Memory B cell (primary cell): ENCODE results near the gene GSK3B.

ENCODE experiments used
- ATAC-seq: fragments of 150-1000 bp; cut with Tn5 transposase; 2 replicates; pipeline ENCODE4 v1.10.0; 2021; ENCODE audit warnings: low read depth, mild to moderate bottlenecking, moderate library complexity
- DNase-seq, 2 donors: peaks; one replicate each; pipeline ENCODE4 v3.0.0; 2022; ENCODE audit warnings: low spot score in 2 of 2
- H3K27ac Mint-ChIP-seq: one replicate; pipeline ENCODE4 v1.8.0; 2022; ENCODE audit warnings: mild to moderate bottlenecking, moderate library complexity, mixed read lengths
- H3K27me3 Mint-ChIP-seq: one replicate; pipeline ENCODE4 v1.8.0; 2022; ENCODE audit warnings: mixed read lengths
- H3K36me3 Mint-ChIP-seq: one replicate; pipeline ENCODE4 v1.8.0; 2022; ENCODE audit warnings: mild to moderate bottlenecking, mixed read lengths
- H3K4me1 Mint-ChIP-seq: one replicate; pipeline ENCODE4 v1.8.0; 2022; ENCODE audit warnings: mixed read lengths
- H3K4me3 Mint-ChIP-seq: one replicate; pipeline ENCODE4 v1.8.0; 2022; ENCODE audit warnings: mild to moderate bottlenecking, moderate library complexity, mixed read lengths
- H3K9me3 Mint-ChIP-seq: one replicate; pipeline ENCODE4 v1.8.0; 2022; ENCODE audit warnings: mixed read lengths

The GSK3B gene

DNA sequence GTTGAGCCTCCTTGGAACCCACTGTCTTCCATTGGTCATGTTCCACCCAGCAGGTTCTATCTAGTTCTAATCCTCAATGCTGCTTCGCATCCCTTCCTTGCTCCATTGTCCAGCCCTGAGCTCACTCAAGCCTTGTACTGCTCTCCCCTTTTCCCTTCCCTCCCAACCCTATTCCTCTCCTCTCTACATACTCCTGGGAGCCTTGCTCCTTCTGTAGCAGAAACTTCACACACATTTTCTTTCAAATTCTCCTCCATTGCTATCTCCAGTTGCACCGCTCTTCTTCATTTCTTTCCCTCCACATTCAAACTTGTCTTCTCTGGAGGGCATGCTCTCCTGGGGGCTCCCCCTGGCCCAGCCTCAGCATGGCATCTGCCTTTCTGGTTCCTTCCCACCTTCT is 297.9 kb downstream of the GSK3B start:
- no peaks in the 10 kb centered on the region for H3K4me1 Mint-ChIP-seq
- H3K27ac Mint-ChIP-seq: no peak overlapping the region
- H3K4me3 Mint-ChIP-seq: no peak overlapping the region
- no peaks in the 10 kb centered on the region for H3K36me3 Mint-ChIP-seq
- DNase-seq (no peak), ATAC-seq (no peak)
- H3K27me3 Mint-ChIP-seq: peaks cover 5% of the 10 kb centered on the region
- H3K9me3 Mint-ChIP-seq: no peaks in the 10 kb centered on the region

DNA sequence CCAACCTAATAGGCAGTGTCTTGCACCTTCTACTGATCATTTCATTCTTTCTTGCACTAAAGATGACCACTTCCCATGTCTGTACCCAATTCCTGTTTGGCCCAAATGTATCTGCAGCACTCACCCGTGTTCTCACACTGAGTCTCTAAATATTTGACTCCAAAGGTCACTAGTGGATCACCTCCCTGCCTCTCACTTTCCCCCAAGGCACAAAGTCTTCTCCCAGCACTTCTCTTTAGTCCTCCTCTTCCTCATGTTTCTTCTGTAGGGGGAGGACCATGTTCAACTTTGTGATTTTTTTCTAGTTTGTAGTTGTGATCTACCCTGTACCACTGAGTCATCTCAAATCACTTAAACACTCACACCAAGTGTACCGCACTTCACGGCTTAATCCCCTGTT is 298.4 kb downstream of the GSK3B start:
- no peaks in the 10 kb centered on the region for H3K9me3 Mint-ChIP-seq
- DNase-seq: no peak
- no peak for ATAC-seq
- no peak overlapping the region for H3K4me3 Mint-ChIP-seq
- peaks cover 5% of the 10 kb centered on the region for H3K27me3 Mint-ChIP-seq
- no peaks in the 10 kb centered on the region for H3K36me3 Mint-ChIP-seq
- H3K4me1 Mint-ChIP-seq: no peaks in the 10 kb centered on the region
- H3K27ac Mint-ChIP-seq: no peak overlapping the region

GRCh38 chr3:119794971-119795612 is 299.2 kb downstream of the GSK3B start:
- Mint-ChIP-seq H3K9me3 (no peaks in the 10 kb centered on the region), H3K27me3 (peaks cover 5% of the 10 kb centered on the region), H3K4me3 (no peak overlapping the region), H3K36me3 (no peaks in the 10 kb centered on the region), H3K27ac (no peak overlapping the region), H3K4me1 (no peaks in the 10 kb centered on the region)
- ATAC-seq: no peak
- DNase-seq: no peak

DNA sequence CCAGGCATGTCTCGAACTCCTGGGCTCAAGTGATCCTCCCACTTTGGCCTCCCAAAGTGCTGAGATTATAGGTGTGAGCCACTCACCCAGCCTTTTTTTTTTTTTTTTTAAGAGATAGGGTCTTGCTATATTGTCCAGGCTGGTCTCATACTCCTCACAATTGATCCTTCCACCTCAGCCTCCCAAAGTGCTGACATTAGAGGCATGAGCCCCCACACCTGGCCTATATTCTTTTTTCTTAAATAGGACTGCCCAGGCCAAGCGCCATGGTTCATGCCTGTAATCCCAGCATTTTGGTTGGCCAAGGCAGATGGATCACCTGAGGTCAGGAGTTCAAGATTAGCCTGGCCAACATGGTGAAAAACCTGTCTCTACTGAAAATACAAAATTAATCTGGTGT is 299.8 kb downstream of the GSK3B start:
- Mint-ChIP-seq H3K9me3 (peaks cover 2% of the 10 kb centered on the region), H3K27me3 (peaks cover 5% of the 10 kb centered on the region), H3K4me3 (no peak overlapping the region), H3K4me1 (no peaks in the 10 kb centered on the region), H3K36me3 (no peaks in the 10 kb centered on the region), H3K27ac (no peak overlapping the region)
- DNase-seq: no peak
- no peak for ATAC-seq

GRCh38 chr3:119792270-119792669 is 302.0 kb downstream of the GSK3B start:
- no peak overlapping the region for H3K4me3 Mint-ChIP-seq
- H3K9me3 Mint-ChIP-seq: peaks cover 3% of the 10 kb centered on the region
- no peak overlapping the region for H3K27ac Mint-ChIP-seq
- DNase-seq: no peak
- H3K27me3 Mint-ChIP-seq: peaks cover 5% of the 10 kb centered on the region
- no peaks in the 10 kb centered on the region for H3K36me3 Mint-ChIP-seq
- ATAC-seq: no peak
- H3K4me1 Mint-ChIP-seq: no peaks in the 10 kb centered on the region

- Mint-ChIP-seq H3K27ac (no peak overlapping the region), H3K4me3 (no peak overlapping the region), H3K27me3 (peaks cover 2% of the 10 kb centered on the region), H3K4me1 (no peaks in the 10 kb centered on the region), H3K9me3 (peaks cover 3% of the 10 kb centered on the region), H3K36me3 (no peaks in the 10 kb centered on the region)
- DNase-seq: no peak
- ATAC-seq: no peak
Measured at GRCh38 chr3:119790369-119790768, 303.9 kb downstream of the GSK3B start.

GRCh38 chr3:119786409-119786808 is 307.8 kb downstream of the GSK3B start:
- DNase-seq: no peak
- Mint-ChIP-seq H3K36me3 (no peaks in the 10 kb centered on the region), H3K9me3 (peaks cover 3% of the 10 kb centered on the region), H3K4me1 (no peaks in the 10 kb centered on the region), H3K27ac (no peak overlapping the region), H3K27me3 (peaks cover 2% of the 10 kb centered on the region), H3K4me3 (no peak overlapping the region)
- no peak for ATAC-seq

DNA sequence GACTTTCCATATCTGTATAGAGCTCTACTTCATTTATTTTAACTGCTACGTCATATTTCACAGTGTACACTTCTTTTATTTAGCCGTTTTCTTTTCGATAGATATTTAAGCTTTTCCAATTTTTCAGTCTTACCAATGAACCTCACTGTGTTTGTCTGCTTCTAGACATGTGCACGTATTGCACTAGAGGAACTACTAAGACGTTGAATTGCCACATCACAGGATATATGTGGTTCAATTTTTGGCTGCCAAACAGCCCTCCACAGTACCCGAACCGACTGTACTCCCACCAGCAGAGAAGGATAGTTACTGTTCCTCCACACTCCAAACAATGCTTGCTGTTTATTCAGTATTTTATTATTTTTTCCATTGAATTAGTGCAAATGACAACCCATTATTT is 310.4 kb downstream of the GSK3B start:
- Mint-ChIP-seq H3K9me3 (no peaks in the 10 kb centered on the region), H3K36me3 (no peaks in the 10 kb centered on the region), H3K4me1 (no peaks in the 10 kb centered on the region), H3K27ac (no peak overlapping the region), H3K27me3 (peaks cover 2% of the 10 kb centered on the region), H3K4me3 (no peak overlapping the region)
- no peak for ATAC-seq
- no peak for DNase-seq

- no peaks in the 10 kb centered on the region for H3K4me1 Mint-ChIP-seq
- no peak overlapping the region for H3K27ac Mint-ChIP-seq
- H3K27me3 Mint-ChIP-seq: peaks cover 2% of the 10 kb centered on the region
- no peaks in the 10 kb centered on the region for H3K9me3 Mint-ChIP-seq
- no peak overlapping the region for H3K4me3 Mint-ChIP-seq
- ATAC-seq (no peak), DNase-seq (no peak)
- H3K36me3 Mint-ChIP-seq: no peaks in the 10 kb centered on the region
Measured at GRCh38 chr3:119783255-119783654, 311.0 kb downstream of the GSK3B start.

GRCh38 chr3:119782460-119782859 is 311.8 kb downstream of the GSK3B start:
- DNase-seq (no peak), ATAC-seq (no peak)
- no peak overlapping the region for H3K4me3 Mint-ChIP-seq
- H3K27ac Mint-ChIP-seq: no peak overlapping the region
- no peaks in the 10 kb centered on the region for H3K9me3 Mint-ChIP-seq
- peaks cover 2% of the 10 kb centered on the region for H3K27me3 Mint-ChIP-seq
- H3K36me3 Mint-ChIP-seq: no peaks in the 10 kb centered on the region
- no peaks in the 10 kb centered on the region for H3K4me1 Mint-ChIP-seq

DNA sequence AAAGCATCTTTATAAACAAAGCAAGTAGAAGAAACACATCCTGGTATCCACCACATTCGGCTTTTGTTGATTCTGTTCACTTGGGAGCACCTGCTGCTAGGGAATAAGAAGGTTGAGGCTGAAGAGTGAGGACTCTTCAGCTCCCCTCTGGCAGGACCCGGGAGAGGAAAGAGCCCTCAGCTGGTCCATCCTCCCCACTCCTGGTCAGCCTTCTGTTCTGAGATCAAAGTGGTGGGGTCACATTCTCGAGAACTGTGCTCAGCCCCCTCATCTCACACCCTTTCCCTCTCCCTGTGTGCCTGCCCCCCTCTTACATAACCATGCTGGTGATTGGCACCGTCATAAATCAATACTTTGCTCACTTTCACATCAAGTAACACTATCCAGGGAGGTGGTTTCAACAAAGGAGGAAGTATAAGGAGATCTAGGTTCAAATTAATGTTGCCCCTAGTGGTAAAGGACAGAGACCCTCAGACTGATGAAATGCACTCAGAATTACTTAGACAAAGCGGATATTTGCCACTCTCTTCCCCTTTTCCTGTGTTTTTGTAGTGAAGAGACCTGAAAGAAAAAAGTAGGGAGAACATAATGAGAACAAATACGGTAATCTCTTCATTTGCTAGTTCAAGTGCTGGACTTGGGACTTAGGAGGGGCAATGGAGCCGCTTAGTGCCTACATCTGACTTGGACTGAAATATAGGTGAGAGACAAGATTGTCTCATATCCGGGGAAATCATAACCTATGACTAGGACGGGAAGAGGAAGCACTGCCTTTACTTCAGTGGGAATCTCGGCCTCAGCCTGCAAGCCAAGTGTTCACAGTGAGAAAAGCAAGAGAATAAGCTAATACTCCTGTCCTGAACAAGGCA is 312.7 kb downstream of the GSK3B start, which contains the start of gene NR1I2:
Gene NR1I2 (plus strand): TSS at position 772 of the 869 bp plus-strand sequence.
- Mint-ChIP-seq H3K36me3 (no peaks in the 10 kb centered on the region), H3K9me3 (peaks cover under 1% of the 10 kb centered on the region), H3K27me3 (no peaks in the 10 kb centered on the region), H3K4me1 (no peaks in the 10 kb centered on the region), H3K4me3 (no peak within 1 kb of the TSS), H3K27ac (no peak within 1 kb of the TSS)
- ATAC-seq: peak; percentile 38
- DNase-seq: no peak

DNA sequence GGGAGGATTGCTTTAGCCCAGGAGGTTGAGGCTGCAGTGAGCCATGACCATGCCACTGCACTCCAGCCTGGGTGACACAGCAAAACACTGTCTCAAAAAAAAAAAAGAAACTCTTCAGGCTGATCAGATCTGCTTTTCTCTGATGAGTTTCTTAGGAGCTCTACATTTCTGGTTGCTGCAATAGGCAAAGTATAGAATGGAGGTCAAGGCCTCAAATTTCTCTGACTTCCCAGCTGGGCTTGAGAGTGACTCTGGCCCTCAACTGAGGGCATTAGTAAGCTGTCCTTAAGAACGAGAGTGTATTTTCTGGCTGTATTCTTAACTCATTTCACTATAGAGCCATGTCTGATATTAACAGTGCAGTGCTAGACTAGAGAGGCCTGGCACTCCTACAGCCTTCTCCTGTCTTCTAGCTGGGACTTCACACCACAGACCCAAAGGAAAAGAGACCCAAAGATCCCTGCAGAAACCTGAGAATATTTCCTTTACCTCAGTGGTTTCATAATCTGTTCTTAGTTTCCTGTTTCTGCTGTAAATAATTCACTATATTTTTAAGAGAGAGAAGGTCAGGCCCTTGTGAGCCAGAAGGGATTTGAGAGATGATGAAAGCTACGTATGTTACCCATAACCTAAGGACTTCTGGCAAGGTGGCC is 314.4 kb downstream of the GSK3B start:
- peaks cover 3% of the 10 kb centered on the region for H3K36me3 Mint-ChIP-seq
- no peaks in the 10 kb centered on the region for H3K4me1 Mint-ChIP-seq
- no peaks in the 10 kb centered on the region for H3K27me3 Mint-ChIP-seq
- no peak overlapping the region for H3K27ac Mint-ChIP-seq
- H3K9me3 Mint-ChIP-seq: peaks cover 7% of the 10 kb centered on the region
- no peak for DNase-seq
- H3K4me3 Mint-ChIP-seq: no peak overlapping the region
- ATAC-seq: no peak

DNA sequence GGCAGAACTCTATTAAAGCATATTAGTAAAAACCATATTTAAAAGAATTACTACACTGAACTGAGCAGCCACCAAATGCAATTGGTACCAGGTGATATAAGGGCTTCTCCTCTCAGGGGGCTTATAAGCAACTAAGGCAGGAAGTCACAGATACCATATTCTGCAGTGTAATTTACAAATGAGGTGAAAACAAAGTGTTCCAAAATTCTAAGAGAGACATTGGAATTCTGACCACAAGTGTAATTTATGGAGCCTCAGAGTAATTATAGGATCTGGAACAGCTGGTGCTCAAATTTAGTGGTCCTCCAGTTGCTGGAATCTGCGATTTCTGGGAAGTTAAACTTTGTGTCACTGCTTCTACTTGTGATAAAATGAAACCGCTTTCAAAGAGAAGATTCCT is 315.4 kb downstream of the GSK3B start:
- ATAC-seq: no peak
- H3K4me1 Mint-ChIP-seq: peaks cover 3% of the 10 kb centered on the region
- H3K36me3 Mint-ChIP-seq: peaks cover 3% of the 10 kb centered on the region
- peaks cover 7% of the 10 kb centered on the region for H3K9me3 Mint-ChIP-seq
- no peak for DNase-seq
- no peak overlapping the region for H3K27ac Mint-ChIP-seq
- peaks cover 1% of the 10 kb centered on the region for H3K27me3 Mint-ChIP-seq
- H3K4me3 Mint-ChIP-seq: no peak overlapping the region

DNA sequence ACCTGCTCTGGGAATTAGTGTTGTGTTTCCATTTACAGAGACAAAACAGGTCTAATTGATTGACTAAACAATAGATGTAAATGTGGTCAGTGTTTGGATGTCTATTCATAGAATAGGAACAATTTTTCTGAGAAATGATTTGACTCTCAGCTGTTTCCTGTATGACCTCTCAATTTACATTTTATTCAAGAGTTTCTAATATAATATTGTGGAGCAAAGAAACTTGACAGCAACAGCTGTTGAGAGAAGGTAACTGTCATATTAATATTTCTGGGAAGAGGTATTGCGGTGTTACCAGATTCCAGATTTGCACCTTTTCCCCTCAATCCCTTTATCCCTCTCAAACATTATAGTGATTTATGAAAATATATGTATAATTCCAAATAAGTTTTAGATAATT is 316.1 kb downstream of the GSK3B start:
- DNase-seq (no peak), ATAC-seq (no peak)
- Mint-ChIP-seq H3K4me1 (peaks cover 3% of the 10 kb centered on the region), H3K27ac (no peak overlapping the region), H3K4me3 (no peak overlapping the region), H3K36me3 (peaks cover 3% of the 10 kb centered on the region), H3K27me3 (peaks cover 1% of the 10 kb centered on the region), H3K9me3 (peaks cover 7% of the 10 kb centered on the region)
